ENCODE measurements around the gene CSHL1.

DNA sequence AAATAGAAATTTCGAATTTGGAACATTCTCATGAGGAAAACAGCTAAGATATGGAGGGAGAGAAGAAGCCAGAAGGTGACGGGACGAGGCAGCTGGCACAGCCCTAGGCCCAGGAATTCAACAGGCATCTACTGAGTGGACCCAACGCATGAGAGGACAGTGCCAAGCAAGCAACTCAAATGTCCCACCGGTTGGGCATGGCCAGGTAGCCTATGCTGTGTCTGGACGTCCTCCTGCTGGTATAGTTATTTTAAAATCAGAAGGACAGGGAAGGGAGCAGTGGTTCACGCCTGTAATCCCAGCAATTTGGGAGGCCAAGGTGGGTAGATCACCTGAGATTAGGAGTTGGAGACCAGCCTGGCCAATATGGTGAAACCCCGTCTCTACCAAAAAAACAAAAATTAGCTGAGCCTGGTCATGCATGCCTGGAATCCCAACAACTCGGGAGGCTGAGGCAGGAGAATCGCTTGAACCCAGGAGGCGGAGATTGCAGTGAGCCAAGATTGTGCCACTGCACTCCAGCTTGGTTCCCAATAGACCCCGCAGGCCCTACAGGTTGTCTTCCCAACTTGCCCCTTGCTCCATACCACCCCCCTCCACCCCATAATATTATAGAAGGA, 5.6 kb upstream of the CSHL1 start:
- TF ChIP-seq, protein P1, sequence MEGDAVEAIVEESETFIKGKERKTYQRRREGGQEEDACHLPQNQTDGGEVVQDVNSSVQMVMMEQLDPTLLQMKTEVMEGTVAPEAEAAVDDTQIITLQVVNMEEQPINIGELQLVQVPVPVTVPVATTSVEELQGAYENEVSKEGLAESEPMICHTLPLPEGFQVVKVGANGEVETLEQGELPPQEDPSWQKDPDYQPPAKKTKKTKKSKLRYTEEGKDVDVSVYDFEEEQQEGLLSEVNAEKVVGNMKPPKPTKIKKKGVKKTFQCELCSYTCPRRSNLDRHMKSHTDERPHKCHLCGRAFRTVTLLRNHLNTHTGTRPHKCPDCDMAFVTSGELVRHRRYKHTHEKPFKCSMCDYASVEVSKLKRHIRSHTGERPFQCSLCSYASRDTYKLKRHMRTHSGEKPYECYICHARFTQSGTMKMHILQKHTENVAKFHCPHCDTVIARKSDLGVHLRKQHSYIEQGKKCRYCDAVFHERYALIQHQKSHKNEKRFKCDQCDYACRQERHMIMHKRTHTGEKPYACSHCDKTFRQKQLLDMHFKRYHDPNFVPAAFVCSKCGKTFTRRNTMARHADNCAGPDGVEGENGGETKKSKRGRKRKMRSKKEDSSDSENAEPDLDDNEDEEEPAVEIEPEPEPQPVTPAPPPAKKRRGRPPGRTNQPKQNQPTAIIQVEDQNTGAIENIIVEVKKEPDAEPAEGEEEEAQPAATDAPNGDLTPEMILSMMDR (IDR thresholded peaks at IDR 0.05; ENCODE audit: insufficient read depth, low read depth, low read length) = no peak
- no peak for TF ChIP-seq EZH2 (IDR thresholded peaks at IDR 0.05; ENCODE audit: insufficient read depth, low read length)
